K562 (cell line): Measurements from ENCODE around the gene LRRK2. TPM values are rescaled to one million over a fixed set of nuclear protein-coding genes. Genes with fewer than 3 reads are reported as not detected.

Source experiments
- ATAC-seq: fragments of 200-7000 bp; cut with Tn5 transposase; 3 replicates; pipeline ENCODE4 v1.9.1; 2020; ENCODE audit warnings: moderate library complexity
- BruUV-seq: library from RNA; stranded (reverse); fragments of 400-500 nt; replicated peaks from 2 replicates; lab custom pipeline; 2021; lab: Mats Ljungman, UMichigan
- CTCF ChIA-PET: fragments of 300-600 bp; formaldehyde crosslinking; extraction: SDS; loops from one replicate; lab custom pipeline; 2021; ENCODE audit warnings: low intra/inter-chr PET ratio; lab: Yijun Ruan, JAX
- POLR2A ChIA-PET: fragments of 300-600, 350-650 bp; sonication (Branson Sonifier 250); formaldehyde crosslinking; extraction: SDS; loops from one replicate; lab custom pipeline; 2021; ENCODE audit warnings: antibody characterized with exemption, inconsistent platforms; lab: Yijun Ruan, JAX
- DNase-seq, 4 experiments: peaks; one replicate each; pipeline versions ENCODE4 v3.0.0 to v3.0.0-alpha.2; 2011 to 2018; ENCODE audit warnings: low spot score in 3 of 4, mixed read lengths in 3 of 4; ENCODE audit errors: extremely low read depth in 1 of 4
- FAIRE-seq: peaks from 2 replicates; lab custom pipeline; 2011; peaks lifted over from hg19 to GRCh38; lab: Jason Lieb, UNC
- H2AFZ ChIP-seq: 2 replicates; pipeline ENCODE4 v1.6.0; 2011; ENCODE audit warnings: low read depth, low read length, control low read depth, inconsistent platforms
- H3K27ac ChIP-seq: fragments of 200-600 bp; 3 replicates; pipeline ENCODE4 v1.8.0; 2011; ENCODE audit warnings: low read depth, mild to moderate bottlenecking, control low read depth, inconsistent platforms, low read length, moderate library complexity, mixed read lengths; ENCODE audit errors: extremely low read depth
- H3K27me3 ChIP-seq, 2 experiments: fragments of 300-600 bp in 1 of 2; 2 replicates in 1 of 2; 3 replicates in 1 of 2; pipeline versions ENCODE4 v1.6.0 to v1.8.0; 2011; ENCODE audit warnings: inconsistent platforms in 2 of 2, low read length in 2 of 2, mild to moderate bottlenecking in 1 of 2, mixed read lengths in 1 of 2, moderate library complexity in 1 of 2; ENCODE audit not compliant: control insufficient read depth in 2 of 2, insufficient read depth in 2 of 2
- H3K36me3 ChIP-seq: fragments of 300-600 bp; 3 replicates; pipeline ENCODE4 v1.8.0; 2011; ENCODE audit warnings: mild to moderate bottlenecking, low read length, inconsistent platforms; ENCODE audit not compliant: control insufficient read depth, insufficient read depth
- H3K4me1 ChIP-seq, 2 experiments: fragments of 200-600 bp in 1 of 2; replicated peaks in 1 of 2; 2 replicates in 1 of 2; 3 replicates in 1 of 2; pipeline versions ENCODE4 v1.5.1 to v1.8.0; 2011; ENCODE audit warnings: inconsistent platforms in 2 of 2, low read length in 2 of 2, mild to moderate bottlenecking in 1 of 2, mixed read lengths in 1 of 2, moderate library complexity in 1 of 2; ENCODE audit not compliant: control insufficient read depth in 2 of 2, insufficient read depth in 2 of 2
- H3K4me2 ChIP-seq: 2 replicates; pipeline ENCODE4 v1.6.1; 2011; ENCODE audit warnings: low read length, control low read depth, inconsistent platforms, mixed read lengths; ENCODE audit not compliant: insufficient read depth
- H3K4me3 ChIP-seq: fragments of 200-600 bp; sonication (generic), shearing (Covaris generic); 2 replicates; pipeline ENCODE4 v1.5.1; 2016; ENCODE audit warnings: control low read depth, inconsistent platforms
- H3K79me2 ChIP-seq: fragments of 200-600 bp; 3 replicates; pipeline ENCODE4 v1.8.0; 2011; ENCODE audit warnings: low read length, inconsistent platforms; ENCODE audit not compliant: control insufficient read depth, insufficient read depth
- H3K9ac ChIP-seq, 2 experiments: 2 replicates each; pipeline versions ENCODE4 v1.6.0 to v1.6.1; 2011; ENCODE audit warnings: low read depth in 2 of 2, low read length in 2 of 2, control low read depth in 1 of 2, inconsistent platforms in 1 of 2, mild to moderate bottlenecking in 1 of 2, mixed read lengths in 1 of 2; ENCODE audit not compliant: insufficient read depth in 1 of 2
- H3K9me1 ChIP-seq: one replicate; pipeline ENCODE4 v1.6.0; 2011; ENCODE audit warnings: inconsistent platforms, mild to moderate bottlenecking, low read length, moderate library complexity; ENCODE audit not compliant: control insufficient read depth, insufficient read depth
- H3K9me3 ChIP-seq: replicated peaks from 2 replicates; pipeline ENCODE4 v1.5.1; 2011; ENCODE audit warnings: low read depth, low read length, inconsistent platforms; ENCODE audit not compliant: control insufficient read depth, insufficient read depth
- H4K20me1 ChIP-seq: replicated peaks from 2 replicates; pipeline ENCODE4 v1.6.1; 2011; ENCODE audit warnings: low read length, inconsistent platforms, mixed read lengths; ENCODE audit not compliant: control insufficient read depth, insufficient read depth
- BACH1 ChIP-seq: fragments of 200-800 bp; sonication (Bioruptor generic); IDR thresholded peaks from 2 replicates; pipeline ENCODE4 v1.6.1; 2016; ENCODE audit warnings: missing genetic modification characterization, missing compliant biosample characterization
- CBFB ChIP-seq: sonication (generic); formaldehyde crosslinking; IDR thresholded peaks from 2 replicates; pipeline ENCODE4 v1.4.0; 2020; ENCODE audit warnings: mild to moderate bottlenecking, missing genetic modification reagents
- CREB1 ChIP-seq, 2 experiments: sonication (generic) in 1 of 2; formaldehyde crosslinking in 1 of 2; IDR thresholded peaks; 2 replicates each; pipeline versions ENCODE4 v1.6.1 to v1.8.0; 2012 to 2022; ENCODE audit warnings: inconsistent platforms in 1 of 2, mild to moderate bottlenecking in 1 of 2, missing genetic modification reagents in 1 of 2, moderate library complexity in 1 of 2
- FUS ChIP-seq: fragments of 200-400 bp; formaldehyde crosslinking; optimal IDR thresholded peaks from 2 replicates; pipeline ENCODE3; 2017; ENCODE audit warnings: low read depth, low read length
- NR2F6 ChIP-seq: fragments of 450-650 bp; formaldehyde crosslinking; IDR thresholded peaks from 2 replicates; pipeline ENCODE4 v1.4.0; 2020; ENCODE audit warnings: mild to moderate bottlenecking
- SIX5 ChIP-seq, 2 experiments: IDR thresholded peaks; 2 replicates each; pipeline ENCODE4 v1.6.1; 2011; ENCODE audit warnings: low read length in 2 of 2, borderline replicate concordance in 1 of 2, low read depth in 1 of 2, mild to moderate bottlenecking in 1 of 2, moderate library complexity in 1 of 2; ENCODE audit not compliant: insufficient read depth in 1 of 2
- ZNF551 ChIP-seq: fragments of 250-450 bp; sonication (Bioruptor Pico); IDR thresholded peaks from 2 replicates; pipeline ENCODE4 v1.5.0; 2021; ENCODE audit warnings: mild to moderate bottlenecking, moderate library complexity
- WGBS: fragments of 100-300 bp; shearing (Covaris generic); methylation state at CpG from one replicate; pipeline ENCODE4 v1.1.6; 2016; ENCODE audit warnings: low coverage, mixed read lengths; ENCODE audit not compliant: insufficient coverage; ENCODE audit errors: missing lambda C conversion rate; 5-methylcytosine and 5-hydroxymethylcytosine counted together
- in situ Hi-C: fragments of 300-500 bp; cut with MboI; formaldehyde crosslinking; loops from 4 replicates; pipeline ENCODE4 v1.15.0; 2018; ENCODE audit warnings: inconsistent platforms, mixed read lengths
- intact Hi-C: fragments of 100-400 bp; cut with micrococcal nuclease; formaldehyde crosslinking; loops from 2 replicates; pipeline ENCODE4 v1.14.2; 2022
- polyA plus RNA-seq, 8 experiments: library from polyadenylated mRNA; depleted of rRNA in 4 of 8; stranded (reverse) in 5 of 8; unstranded in 3 of 8; fragments of >200 nt; fragmentation: Nextera tagmentation in 2 of 8; fragmentation: Illumina TruSeq in 1 of 8; extraction: Ambion mirVana in 2 of 8; extraction: Trizol in 1 of 8; gene quantifications; 2 replicates each; pipeline versions ENCODE4 v1.2.1 to v1.2.3, GENCODE V29; 2011 to 2014; ENCODE audit warnings: inconsistent platforms in 1 of 8, missing spikeins in 1 of 8
- total RNA-seq, 7 experiments: library from RNA; depleted of rRNA in 6 of 7; stranded (reverse); fragments of >200 nt in 6 of 7; fragmentation: Illumina TruSeq in 2 of 7; extraction: Trizol in 2 of 7; gene quantifications; 2 replicates each; pipeline versions ENCODE4 v1.2.1 to v1.2.3, GENCODE V29; 2011 to 2021; ENCODE audit warnings: low replicate concordance in 1 of 7
- TF ChIP-seq, protein P1 (sequence below): fragments of 250-450 bp; sonication (Bioruptor Pico); IDR thresholded peaks from 2 replicates; pipeline ENCODE4 v1.5.1; 2021; ENCODE audit warnings: mild to moderate bottlenecking
- TF ChIP-seq, protein P2 (sequence below): sonication (generic); formaldehyde crosslinking; IDR thresholded peaks from 2 replicates; pipeline ENCODE4 v1.8.1; 2023; ENCODE audit warnings: mild to moderate bottlenecking, missing genetic modification reagents
- TF ChIP-seq, protein P3 (sequence below): IDR thresholded peaks from 2 replicates; pipeline ENCODE4 v1.6.1; 2014; ENCODE audit warnings: antibody characterized with exemption

LRRK2 gene
- total and polyA plus RNA-seq, 9 of the 15 experiments (the other 6 are each of a cell fraction or from before 2014, with no cell fraction given), result 0.03 to 0.89 (median 0.31) TPM

DNA sequence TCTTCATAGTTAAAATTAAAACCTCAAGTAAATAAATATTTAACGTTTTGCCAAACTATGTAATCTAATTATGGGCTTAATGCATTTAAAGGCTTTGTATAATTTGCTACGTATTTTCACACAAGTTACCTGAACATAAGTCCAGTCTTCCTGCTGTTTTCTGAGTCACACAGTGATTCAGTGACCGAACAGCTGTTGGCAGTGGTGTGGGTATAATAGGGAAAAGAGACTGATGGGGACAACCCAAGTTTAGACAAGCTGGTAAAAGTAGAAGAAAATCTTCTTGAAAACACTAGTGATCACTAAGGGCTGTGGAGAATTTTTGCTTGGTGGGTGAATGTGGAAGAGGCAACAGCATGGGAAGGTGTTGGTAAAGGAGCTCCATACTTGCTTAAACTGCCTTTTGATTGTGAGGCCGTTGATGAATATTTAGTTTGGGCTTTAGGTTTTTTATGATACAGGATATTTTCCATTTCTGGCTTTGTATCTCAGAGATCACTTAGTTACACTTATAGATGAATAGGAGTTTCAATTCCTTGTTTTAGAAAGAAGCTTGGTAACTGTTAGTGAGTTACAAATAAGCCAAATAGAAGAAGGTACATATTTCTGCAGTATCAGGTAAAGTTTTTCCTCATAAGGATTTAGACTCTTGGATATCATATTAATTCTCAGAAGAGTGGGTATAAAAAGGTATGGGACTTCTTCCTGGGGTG is 23.9 kb downstream of the LRRK2 start:
- intact Hi-C loops (no loop called here), in situ Hi-C loops (no loop called here)
- Histone ChIP-seq H3K4me1 (no peaks in the 10 kb centered on the region), H3K4me2 (no peak overlapping the region), H3K79me2 (no peaks in the 10 kb centered on the region), H3K4me3 (no peak overlapping the region), H3K36me3 (no peaks in the 10 kb centered on the region), H3K27me3 (no peaks in the 10 kb centered on the region), H3K9ac (no peak overlapping the region), H3K9me1 (no peaks in the 10 kb centered on the region), H2AFZ (no peak overlapping the region), H4K20me1 (no peaks in the 10 kb centered on the region), H3K27ac (no peak overlapping the region), H3K9me3 (no peaks in the 10 kb centered on the region; the same call in 1 of the 2 replicates)
- ATAC-seq (no peak), FAIRE-seq (no peak), DNase-seq (no peak)
- 3% methylated on average over 4 of the region's 4 CpGs for WGBS
- ChIA-PET POLR2A (interaction anchor here (0.7 kb wide), 1 partner anchor 24 kb away, joined by 4 read pairs; the partner anchor contains the start of gene LRRK2), CTCF (interaction anchor here (0.6 kb wide), 1 partner anchor 9 kb away, joined by 3 read pairs; no protein-coding TSS in a partner anchor)
- no TSS peak for BruUV-seq
- no peak for TF ChIP-seq FUS
- TF ChIP-seq, protein P1, sequence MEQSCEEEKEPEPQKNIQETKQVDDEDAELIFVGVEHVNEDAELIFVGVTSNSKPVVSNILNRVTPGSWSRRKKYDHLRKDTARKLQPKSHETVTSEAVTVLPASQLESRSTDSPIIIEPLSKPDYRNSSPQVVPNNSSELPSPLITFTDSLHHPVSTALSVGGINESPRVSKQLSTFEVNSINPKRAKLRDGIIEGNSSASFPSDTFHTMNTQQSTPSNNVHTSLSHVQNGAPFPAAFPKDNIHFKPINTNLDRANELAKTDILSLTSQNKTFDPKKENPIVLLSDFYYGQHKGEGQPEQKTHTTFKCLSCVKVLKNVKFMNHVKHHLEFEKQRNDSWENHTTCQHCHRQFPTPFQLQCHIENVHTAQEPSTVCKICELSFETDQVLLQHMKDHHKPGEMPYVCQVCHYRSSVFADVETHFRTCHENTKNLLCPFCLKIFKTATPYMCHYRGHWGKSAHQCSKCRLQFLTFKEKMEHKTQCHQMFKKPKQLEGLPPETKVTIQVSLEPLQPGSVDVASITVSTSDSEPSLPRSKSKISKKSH (CRISPR knock-in tag), result no peak
- TF ChIP-seq ZNF551 (CRISPR knock-in tag), result no peak
- TF ChIP-seq, protein P2, sequence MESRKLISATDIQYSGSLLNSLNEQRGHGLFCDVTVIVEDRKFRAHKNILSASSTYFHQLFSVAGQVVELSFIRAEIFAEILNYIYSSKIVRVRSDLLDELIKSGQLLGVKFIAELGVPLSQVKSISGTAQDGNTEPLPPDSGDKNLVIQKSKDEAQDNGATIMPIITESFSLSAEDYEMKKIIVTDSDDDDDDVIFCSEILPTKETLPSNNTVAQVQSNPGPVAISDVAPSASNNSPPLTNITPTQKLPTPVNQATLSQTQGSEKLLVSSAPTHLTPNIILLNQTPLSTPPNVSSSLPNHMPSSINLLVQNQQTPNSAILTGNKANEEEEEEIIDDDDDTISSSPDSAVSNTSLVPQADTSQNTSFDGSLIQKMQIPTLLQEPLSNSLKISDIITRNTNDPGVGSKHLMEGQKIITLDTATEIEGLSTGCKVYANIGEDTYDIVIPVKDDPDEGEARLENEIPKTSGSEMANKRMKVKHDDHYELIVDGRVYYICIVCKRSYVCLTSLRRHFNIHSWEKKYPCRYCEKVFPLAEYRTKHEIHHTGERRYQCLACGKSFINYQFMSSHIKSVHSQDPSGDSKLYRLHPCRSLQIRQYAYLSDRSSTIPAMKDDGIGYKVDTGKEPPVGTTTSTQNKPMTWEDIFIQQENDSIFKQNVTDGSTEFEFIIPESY (CRISPR knock-in tag), result no peak
- TF ChIP-seq SIX5 (IDR thresholded peaks at IDR 0.05; ENCODE audit: borderline replicate concordance in 1 of 2, insufficient read depth in 1 of 2, low read depth in 1 of 2, low read length in 2 of 2), result no peak
- TF ChIP-seq NR2F6, result no peak
- TF ChIP-seq BACH1, result no peak
- TF ChIP-seq CBFB (CRISPR knock-in tag), result no peak
- TF ChIP-seq, protein P3, sequence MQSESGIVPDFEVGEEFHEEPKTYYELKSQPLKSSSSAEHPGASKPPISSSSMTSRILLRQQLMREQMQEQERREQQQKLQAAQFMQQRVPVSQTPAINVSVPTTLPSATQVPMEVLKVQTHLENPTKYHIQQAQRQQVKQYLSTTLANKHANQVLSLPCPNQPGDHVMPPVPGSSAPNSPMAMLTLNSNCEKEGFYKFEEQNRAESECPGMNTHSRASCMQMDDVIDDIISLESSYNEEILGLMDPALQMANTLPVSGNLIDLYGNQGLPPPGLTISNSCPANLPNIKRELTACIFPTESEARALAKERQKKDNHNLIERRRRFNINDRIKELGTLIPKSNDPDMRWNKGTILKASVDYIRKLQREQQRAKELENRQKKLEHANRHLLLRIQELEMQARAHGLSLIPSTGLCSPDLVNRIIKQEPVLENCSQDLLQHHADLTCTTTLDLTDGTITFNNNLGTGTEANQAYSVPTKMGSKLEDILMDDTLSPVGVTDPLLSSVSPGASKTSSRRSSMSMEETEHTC, result no peak
- TF ChIP-seq CREB1 (IDR thresholded peaks at IDR 0.05), result no peak
- no peak for TF ChIP-seq CREB1 (CRISPR knock-in tag; IDR thresholded peaks at IDR 0.05)
